ENCODE data around the gene FARP1. TPM values are rescaled to one million over a fixed set of nuclear protein-coding genes. Genes with fewer than 3 reads are reported as not detected.

FARP1 gene
- total RNA-seq, 2 experiments from 2014 or later: 0.55 to 1.9 TPM

DNA sequence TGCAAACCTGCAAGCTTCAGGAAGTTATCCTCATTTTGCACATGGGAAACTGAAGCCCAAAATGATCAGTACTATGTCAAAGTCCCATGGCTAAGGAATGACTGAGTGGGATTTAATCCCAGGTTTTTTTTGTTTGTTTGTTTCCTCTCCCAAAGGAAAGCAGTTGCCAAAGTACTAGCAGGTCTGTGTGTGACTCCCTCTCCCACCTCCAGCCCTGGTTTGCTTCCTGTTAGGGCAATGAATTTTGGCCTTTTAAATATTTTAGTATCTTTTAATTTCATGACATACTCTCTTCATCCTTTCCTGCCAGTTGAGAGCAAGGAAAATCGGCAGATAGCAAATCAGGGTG is 168.3 kb downstream of the FARP1 start:
- no peaks in the 10 kb centered on the region for H3K9me3 Mint-ChIP-seq
- H3K27ac Mint-ChIP-seq: no peak overlapping the region
- DNase-seq (no peak), ATAC-seq (ENCODE audit: low read depth) (no peak)
- H3K4me1 Mint-ChIP-seq: no peaks in the 10 kb centered on the region
- POLR2A ChIA-PET: no interaction called here
- no peak overlapping the region for H3K4me3 Mint-ChIP-seq
- no peaks in the 10 kb centered on the region for H3K36me3 Mint-ChIP-seq
- H3K27me3 Mint-ChIP-seq: peaks cover 2% of the 10 kb centered on the region

DNA sequence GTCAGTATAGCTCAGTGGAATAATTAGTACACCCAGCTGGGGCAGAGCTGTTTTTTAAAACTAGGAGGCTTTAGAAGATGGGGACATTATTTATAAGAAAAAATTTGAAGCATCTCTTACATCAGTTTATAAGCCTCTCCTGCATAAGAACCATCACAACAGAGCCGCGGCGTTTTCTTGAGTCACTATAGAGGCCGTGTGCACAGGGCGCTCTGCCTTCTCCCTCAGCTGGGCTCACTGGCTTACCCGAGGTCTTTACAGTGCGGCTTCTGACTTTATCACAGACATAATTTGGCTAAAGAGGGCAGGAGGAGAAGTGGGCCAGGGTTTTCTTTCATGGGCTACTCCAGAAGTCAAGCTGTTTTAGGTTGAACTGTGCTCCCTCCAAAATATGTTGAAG is 169.7 kb downstream of the FARP1 start:
- Mint-ChIP-seq H3K36me3 (no peaks in the 10 kb centered on the region), H3K27me3 (peaks cover under 1% of the 10 kb centered on the region), H3K4me3 (no peak overlapping the region), H3K9me3 (no peaks in the 10 kb centered on the region), H3K4me1 (no peaks in the 10 kb centered on the region), H3K27ac (no peak overlapping the region)
- ATAC-seq (ENCODE audit: low read depth) (no peak), DNase-seq (no peak)
- POLR2A ChIA-PET: no interaction called here

DNA sequence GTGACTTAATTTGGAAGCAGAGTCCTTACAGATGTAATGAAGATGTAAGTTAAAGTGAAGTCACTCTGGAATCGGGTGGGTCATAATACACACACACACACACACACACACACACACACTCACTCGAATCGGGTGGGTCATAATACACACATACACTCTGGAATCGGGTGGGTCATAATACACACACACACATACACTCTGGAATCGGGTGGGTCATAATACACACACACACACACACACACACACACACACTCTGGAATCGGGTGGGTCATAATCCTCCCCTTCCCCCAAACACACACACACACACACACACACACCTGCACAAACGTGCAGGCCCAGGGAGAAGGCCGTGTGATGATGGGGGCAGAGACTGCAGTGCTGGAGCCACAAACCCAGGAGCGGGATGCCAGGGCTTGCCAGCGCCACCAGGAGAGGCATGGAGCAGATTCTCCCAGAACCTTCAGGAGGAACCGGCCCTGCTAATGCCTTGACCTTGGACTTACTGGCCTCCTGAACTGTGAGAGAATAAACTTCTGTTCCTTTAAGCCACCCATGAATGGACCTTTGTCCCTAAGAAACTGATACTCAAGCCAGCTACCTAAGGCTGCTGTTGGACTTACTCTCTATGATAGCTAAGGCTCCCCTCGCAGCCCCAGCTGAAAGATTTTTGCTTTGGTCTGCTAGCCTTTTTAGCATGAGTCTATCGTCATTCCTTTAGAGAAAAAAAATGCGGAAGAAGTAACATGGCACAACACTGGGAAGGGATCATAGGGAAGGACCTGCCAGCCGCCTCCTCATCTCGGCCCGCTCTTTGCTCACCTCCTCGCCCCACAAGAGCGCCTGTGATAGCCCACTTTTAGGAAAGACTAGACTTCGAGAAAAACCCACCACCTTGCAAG is 170.4 kb downstream of the FARP1 start:
- no peak overlapping the region for H3K27ac Mint-ChIP-seq
- no peak overlapping the region for H3K4me3 Mint-ChIP-seq
- POLR2A ChIA-PET: no interaction called here
- DNase-seq (no peak), ATAC-seq (ENCODE audit: low read depth) (no peak)
- H3K36me3 Mint-ChIP-seq: no peaks in the 10 kb centered on the region
- no peaks in the 10 kb centered on the region for H3K9me3 Mint-ChIP-seq
- H3K27me3 Mint-ChIP-seq: no peaks in the 10 kb centered on the region
- no peaks in the 10 kb centered on the region for H3K4me1 Mint-ChIP-seq

DNA sequence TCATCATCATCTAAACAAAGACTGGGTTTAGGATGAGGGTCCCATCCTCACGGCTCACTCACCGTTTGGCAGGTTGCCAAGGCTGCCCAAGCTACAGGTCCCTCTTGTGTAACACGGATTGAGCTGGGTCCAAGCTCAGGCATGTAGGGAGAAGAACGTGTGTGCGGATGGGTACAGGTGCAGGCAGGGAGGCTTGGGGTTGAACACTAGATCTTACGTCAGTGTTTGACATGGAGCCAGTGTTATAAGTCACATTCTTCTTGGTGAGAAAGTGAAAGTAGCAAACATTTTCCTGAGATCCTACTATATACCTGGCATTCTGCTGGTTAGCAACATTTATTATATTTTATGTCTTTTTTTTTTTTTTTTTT is 171.0 kb downstream of the FARP1 start:
- no peak for DNase-seq
- H3K36me3 Mint-ChIP-seq: no peaks in the 10 kb centered on the region
- POLR2A ChIA-PET: no interaction called here
- ATAC-seq (ENCODE audit: low read depth): no peak
- no peak overlapping the region for H3K4me3 Mint-ChIP-seq
- peaks cover 2% of the 10 kb centered on the region for H3K27me3 Mint-ChIP-seq
- no peaks in the 10 kb centered on the region for H3K9me3 Mint-ChIP-seq
- H3K4me1 Mint-ChIP-seq: no peaks in the 10 kb centered on the region
- no peak overlapping the region for H3K27ac Mint-ChIP-seq

DNA sequence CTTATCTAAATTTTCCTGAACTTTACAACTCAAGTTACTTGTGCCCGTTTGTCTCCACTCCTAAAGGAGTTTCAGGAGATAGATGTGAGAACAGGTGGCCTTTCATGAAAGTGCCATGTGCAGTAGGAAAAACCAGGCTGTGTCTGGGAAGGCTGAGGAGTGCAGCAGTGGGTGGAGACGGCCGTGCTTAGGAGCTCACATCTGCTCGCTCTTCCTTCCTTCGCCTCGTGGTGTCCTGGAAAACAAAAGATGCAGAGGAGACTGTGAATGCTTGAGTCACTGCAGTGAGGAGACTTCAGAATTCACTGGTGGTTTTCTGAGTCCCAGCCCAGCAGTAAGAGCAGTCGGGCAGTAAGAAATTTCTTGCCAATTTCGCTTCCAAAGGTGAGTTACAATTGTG is 172.6 kb downstream of the FARP1 start:
- no peaks in the 10 kb centered on the region for H3K9me3 Mint-ChIP-seq
- H3K27me3 Mint-ChIP-seq: peaks cover 2% of the 10 kb centered on the region
- POLR2A ChIA-PET: no interaction called here
- no peak overlapping the region for H3K27ac Mint-ChIP-seq
- no peak for DNase-seq
- H3K4me3 Mint-ChIP-seq: no peak overlapping the region
- H3K4me1 Mint-ChIP-seq: no peaks in the 10 kb centered on the region
- H3K36me3 Mint-ChIP-seq: no peaks in the 10 kb centered on the region
- ATAC-seq (ENCODE audit: low read depth): no peak

DNA sequence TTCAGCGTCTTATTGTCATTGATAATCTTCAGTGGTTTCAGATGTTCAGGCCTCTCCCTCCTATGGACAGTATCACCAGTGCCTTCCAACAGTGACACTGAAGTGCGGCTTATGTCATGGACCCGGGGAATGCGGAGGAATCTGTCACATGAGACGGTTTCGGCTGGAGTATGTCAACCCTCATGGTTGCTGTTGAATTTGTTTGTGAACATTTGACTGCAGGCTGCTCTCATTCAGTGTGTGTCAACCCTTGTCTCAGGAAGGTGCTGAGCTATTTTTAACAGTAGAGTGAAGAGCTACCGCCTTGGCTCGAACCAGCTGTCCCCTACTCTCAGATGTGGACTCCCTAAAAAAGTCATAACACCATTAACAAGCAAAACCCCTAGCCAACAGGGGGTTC is 173.0 kb downstream of the FARP1 start:
- Mint-ChIP-seq H3K9me3 (no peaks in the 10 kb centered on the region), H3K4me1 (no peaks in the 10 kb centered on the region), H3K27ac (no peak overlapping the region), H3K36me3 (no peaks in the 10 kb centered on the region), H3K4me3 (no peak overlapping the region), H3K27me3 (peaks cover 2% of the 10 kb centered on the region)
- POLR2A ChIA-PET: no interaction called here
- DNase-seq (no peak), ATAC-seq (ENCODE audit: low read depth) (no peak)

DNA sequence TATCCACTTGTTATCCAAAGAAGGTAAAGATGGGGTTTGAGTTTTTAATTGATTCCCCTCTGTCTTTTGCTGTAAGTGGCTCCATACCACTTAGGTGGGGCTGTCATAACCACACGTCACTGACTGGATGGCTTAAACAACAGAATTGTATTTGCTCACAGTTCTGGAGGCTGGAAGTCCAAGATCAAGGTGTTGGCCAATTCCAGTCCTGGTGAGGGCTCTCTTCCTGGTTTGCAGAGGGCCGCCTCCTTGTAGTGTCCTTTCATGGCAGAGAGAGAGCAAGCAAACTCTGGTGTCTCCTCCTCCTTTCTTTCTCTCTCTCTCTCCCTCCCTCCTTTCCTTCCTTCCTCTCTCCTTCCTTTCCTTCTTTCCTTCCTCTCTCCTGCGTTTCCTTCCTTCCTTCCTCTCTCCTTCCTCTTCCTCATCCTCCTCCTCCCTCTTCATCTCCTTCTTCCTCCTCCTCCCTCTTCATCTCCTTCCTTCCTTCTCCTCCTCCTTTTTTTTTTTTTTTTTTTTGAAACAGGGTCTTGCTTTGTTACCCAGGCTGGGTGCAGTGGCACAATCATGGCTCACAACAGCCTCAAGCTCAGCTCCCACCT is 174.8 kb downstream of the FARP1 start:
- peaks cover 2% of the 10 kb centered on the region for H3K27me3 Mint-ChIP-seq
- DNase-seq (no peak), ATAC-seq (ENCODE audit: low read depth) (no peak)
- H3K4me3 Mint-ChIP-seq: no peak overlapping the region
- no peaks in the 10 kb centered on the region for H3K36me3 Mint-ChIP-seq
- H3K4me1 Mint-ChIP-seq: no peaks in the 10 kb centered on the region
- POLR2A ChIA-PET: no interaction called here
- H3K9me3 Mint-ChIP-seq: no peaks in the 10 kb centered on the region
- no peak overlapping the region for H3K27ac Mint-ChIP-seq

DNA sequence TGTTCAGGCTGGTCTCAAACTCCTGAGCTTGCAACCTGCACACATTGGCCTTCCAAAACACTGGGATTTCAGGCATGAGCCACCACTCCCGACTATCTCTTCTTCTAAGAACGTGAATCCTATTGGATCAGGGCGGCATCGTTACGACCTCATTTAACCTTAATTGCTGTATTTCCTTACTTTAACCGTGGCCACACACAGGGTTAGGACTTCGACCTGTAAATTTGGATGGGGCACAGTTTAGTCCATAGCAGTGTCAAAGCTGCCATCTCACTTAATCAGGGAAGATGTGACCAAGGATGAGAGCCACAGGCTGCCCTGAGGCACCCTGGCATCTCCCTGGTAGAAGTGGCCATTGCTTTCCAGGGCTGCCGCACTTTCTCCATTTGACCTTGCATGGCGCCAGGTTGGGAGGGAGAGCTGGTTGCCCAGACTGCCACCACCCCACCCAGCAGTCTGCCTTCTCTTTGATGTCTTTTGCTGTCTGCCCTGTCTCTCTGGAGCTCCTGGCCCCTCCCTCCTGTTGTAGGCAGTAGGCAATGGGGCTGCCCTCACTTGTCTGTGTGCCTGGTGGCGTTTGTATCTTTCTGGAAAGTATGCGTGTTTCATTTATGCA is 175.5 kb downstream of the FARP1 start:
- H3K9me3 Mint-ChIP-seq: no peaks in the 10 kb centered on the region
- H3K4me1 Mint-ChIP-seq: no peaks in the 10 kb centered on the region
- H3K27me3 Mint-ChIP-seq: peaks cover 2% of the 10 kb centered on the region
- no peak overlapping the region for H3K27ac Mint-ChIP-seq
- DNase-seq: no peak
- no peaks in the 10 kb centered on the region for H3K36me3 Mint-ChIP-seq
- POLR2A ChIA-PET: no interaction called here
- no peak for ATAC-seq (ENCODE audit: low read depth)
- no peak overlapping the region for H3K4me3 Mint-ChIP-seq

DNA sequence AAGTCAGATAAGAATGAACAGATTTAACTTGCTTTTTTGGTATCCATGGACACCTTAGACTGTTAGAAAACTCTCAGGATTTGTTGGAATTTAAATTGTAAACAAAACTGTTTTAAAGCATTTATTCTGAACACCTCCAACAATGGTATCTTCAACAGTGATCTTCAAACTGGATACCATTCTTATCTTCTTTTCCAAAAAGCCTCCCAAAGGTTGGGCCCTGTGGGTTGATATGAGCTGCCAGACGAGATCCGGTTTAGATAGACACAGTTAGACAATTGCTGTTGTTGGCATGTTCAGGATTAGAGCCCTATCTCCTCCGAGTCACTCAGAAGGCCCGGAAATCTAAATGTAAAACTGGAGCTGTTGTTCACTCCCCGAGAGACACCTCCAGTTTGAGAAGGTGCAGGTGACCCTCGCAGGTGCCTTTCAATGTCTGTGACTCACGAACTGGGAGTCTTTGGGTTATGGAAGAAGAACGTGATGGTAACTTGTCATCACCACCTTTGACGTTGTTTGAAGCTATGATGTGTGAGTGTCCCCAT is 177.7 kb downstream of the FARP1 start:
- H3K36me3 Mint-ChIP-seq: no peaks in the 10 kb centered on the region
- no peak for ATAC-seq (ENCODE audit: low read depth)
- H3K9me3 Mint-ChIP-seq: no peaks in the 10 kb centered on the region
- POLR2A ChIA-PET: no interaction called here
- peaks cover 8% of the 10 kb centered on the region for H3K27me3 Mint-ChIP-seq
- DNase-seq: no peak
- H3K4me1 Mint-ChIP-seq: no peaks in the 10 kb centered on the region
- no peak overlapping the region for H3K27ac Mint-ChIP-seq
- H3K4me3 Mint-ChIP-seq: no peak overlapping the region

DNA sequence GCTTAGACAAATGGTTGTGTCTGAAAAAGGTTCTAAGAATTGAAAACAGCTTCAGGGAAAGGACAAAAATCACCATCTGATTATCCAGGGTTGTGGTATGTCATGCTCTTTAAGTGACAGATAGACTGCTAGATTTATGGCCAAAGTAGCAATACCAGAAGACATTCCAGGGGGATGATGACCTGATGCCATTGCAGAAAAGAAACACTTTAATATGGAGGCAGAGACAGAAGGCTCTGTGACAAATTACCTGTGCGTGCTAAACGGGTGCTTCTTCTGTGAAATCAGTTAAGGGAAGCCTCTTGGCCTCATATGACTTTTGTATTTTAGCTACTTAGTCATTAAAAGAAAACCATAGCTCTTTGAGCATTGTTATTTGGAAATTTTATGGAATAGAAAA is 178.5 kb downstream of the FARP1 start:
- no peak overlapping the region for H3K27ac Mint-ChIP-seq
- H3K36me3 Mint-ChIP-seq: no peaks in the 10 kb centered on the region
- H3K27me3 Mint-ChIP-seq: peaks cover 8% of the 10 kb centered on the region
- H3K4me1 Mint-ChIP-seq: no peaks in the 10 kb centered on the region
- H3K4me3 Mint-ChIP-seq: no peak overlapping the region
- POLR2A ChIA-PET: no interaction called here
- no peaks in the 10 kb centered on the region for H3K9me3 Mint-ChIP-seq
- DNase-seq: no peak
- no peak for ATAC-seq (ENCODE audit: low read depth)

DNA sequence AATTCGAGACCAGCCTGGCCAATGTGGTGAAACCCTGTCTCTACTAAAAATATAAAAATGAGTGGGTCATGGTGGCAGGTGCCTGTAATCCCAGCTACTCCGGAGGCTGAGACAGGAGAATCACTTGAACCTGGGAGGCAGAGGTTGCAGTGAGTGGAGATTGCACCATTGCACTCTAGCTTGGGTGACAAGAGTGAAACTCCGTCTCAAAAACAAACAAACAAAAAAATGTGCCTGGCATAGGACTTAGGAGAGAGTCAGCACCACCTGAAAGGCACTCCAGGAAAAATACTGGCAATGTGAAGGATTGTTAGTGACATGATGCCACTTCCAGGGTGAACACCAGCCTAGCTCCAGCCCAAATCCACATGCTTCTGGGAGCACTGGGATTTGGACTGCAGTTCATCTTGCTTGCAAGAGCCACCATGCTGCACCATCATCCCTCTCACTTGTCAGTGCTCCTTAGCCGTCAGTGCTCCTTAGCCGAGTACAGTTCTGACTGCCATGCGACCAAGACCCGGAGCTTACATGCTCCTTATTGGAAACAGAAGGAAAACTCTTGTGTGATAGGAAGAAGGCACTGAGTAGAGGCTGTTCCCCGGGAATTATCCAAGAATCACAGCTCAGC is 179.3 kb downstream of the FARP1 start:
- no peaks in the 10 kb centered on the region for H3K9me3 Mint-ChIP-seq
- POLR2A ChIA-PET: no interaction called here
- ATAC-seq (ENCODE audit: low read depth): no peak
- H3K27me3 Mint-ChIP-seq: peaks cover 8% of the 10 kb centered on the region
- H3K36me3 Mint-ChIP-seq: no peaks in the 10 kb centered on the region
- H3K27ac Mint-ChIP-seq: no peak overlapping the region
- no peak for DNase-seq
- H3K4me1 Mint-ChIP-seq: no peaks in the 10 kb centered on the region
- no peak overlapping the region for H3K4me3 Mint-ChIP-seq

DNA sequence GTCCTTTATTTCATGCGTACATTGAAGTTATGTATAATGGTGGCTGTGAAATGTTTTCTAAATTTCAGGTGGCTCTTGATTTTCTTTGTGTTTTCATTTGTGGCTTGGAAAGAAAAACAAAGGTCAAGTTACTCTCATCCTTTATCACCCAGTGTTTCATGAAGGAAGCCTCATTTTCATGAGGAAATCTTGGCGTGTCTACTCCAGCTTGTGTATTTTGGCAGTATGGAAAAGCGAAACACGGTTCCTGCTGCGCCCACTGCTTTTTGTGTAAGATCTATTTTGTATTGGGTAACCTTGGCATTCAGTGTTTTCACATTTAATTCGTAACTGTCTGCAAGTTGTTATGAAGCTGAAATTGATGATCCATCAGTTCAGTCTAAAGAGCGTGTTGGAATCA is 181.2 kb downstream of the FARP1 start:
- Mint-ChIP-seq H3K27ac (no peak overlapping the region), H3K36me3 (no peaks in the 10 kb centered on the region), H3K27me3 (peaks cover 6% of the 10 kb centered on the region), H3K4me1 (no peaks in the 10 kb centered on the region), H3K9me3 (no peaks in the 10 kb centered on the region), H3K4me3 (no peak overlapping the region)
- no peak for ATAC-seq (ENCODE audit: low read depth)
- POLR2A ChIA-PET: no interaction called here
- no peak for DNase-seq

DNA sequence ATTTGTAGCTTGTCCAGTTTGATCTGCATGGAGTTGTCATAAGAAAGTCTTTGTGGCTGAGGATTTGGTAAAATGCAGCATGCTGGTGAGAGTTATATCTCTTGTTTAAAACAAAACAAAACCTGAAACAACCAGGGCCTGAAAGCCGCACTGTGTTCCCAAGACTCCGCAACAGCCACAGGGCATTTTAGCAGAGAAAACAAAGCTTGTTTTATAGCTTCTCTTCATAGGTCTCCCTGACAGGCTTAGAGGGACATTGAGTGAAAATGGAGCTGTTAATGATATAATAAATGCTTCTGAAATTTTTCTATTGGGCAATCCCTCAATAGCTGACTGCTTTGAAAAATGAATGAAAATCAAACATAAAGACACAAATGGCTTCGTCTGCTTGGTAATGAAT is 182.8 kb downstream of the FARP1 start:
- no peak overlapping the region for H3K27ac Mint-ChIP-seq
- ATAC-seq (ENCODE audit: low read depth): no peak
- POLR2A ChIA-PET: no interaction called here
- H3K4me3 Mint-ChIP-seq: no peak overlapping the region
- H3K9me3 Mint-ChIP-seq: no peaks in the 10 kb centered on the region
- no peak for DNase-seq
- H3K4me1 Mint-ChIP-seq: no peaks in the 10 kb centered on the region
- peaks cover 6% of the 10 kb centered on the region for H3K27me3 Mint-ChIP-seq
- H3K36me3 Mint-ChIP-seq: no peaks in the 10 kb centered on the region

DNA sequence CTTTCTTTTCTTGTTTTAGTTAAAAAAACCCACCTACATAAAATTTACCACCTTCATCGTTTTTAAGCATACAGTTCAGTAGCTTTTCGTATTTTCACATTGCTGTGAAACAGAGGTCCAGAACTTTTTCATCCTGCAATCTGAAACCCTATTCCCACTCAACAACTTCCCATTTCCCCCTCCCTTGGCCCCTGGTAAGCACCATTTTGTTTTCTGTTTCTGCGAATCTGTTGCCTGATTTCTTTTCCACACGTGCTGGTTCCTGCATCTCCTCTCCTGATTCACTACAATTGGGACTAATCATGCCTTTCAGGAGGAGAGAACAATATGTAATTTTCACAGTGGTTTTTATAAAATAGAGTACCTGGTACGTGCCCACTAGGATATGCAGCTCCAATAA is 183.4 kb downstream of the FARP1 start:
- Mint-ChIP-seq H3K4me1 (no peaks in the 10 kb centered on the region), H3K9me3 (no peaks in the 10 kb centered on the region), H3K27me3 (peaks cover 6% of the 10 kb centered on the region), H3K4me3 (no peak overlapping the region), H3K36me3 (no peaks in the 10 kb centered on the region), H3K27ac (no peak overlapping the region)
- DNase-seq: no peak
- POLR2A ChIA-PET: no interaction called here
- ATAC-seq (ENCODE audit: low read depth): no peak
